Panc1 (cell line): ENCODE data around the gene SZT2. TPM values are rescaled to one million over a fixed set of nuclear protein-coding genes. Genes with fewer than 3 reads are reported as not detected.

Experiments used
- ATAC-seq: fragments of 200-7000 bp; cut with Tn5 transposase; 2 replicates; pipeline ENCODE4 v1.9.1; 2020; ENCODE audit warnings: mild to moderate bottlenecking, moderate library complexity
- BruUV-seq: library from RNA; stranded (reverse); fragments of 400-500 nt; replicated peaks from 2 replicates; lab custom pipeline; 2021; lab: Mats Ljungman, UMichigan
- CTCF ChIA-PET: fragments of 300-600 bp; sonication (Branson Sonifier 250); formaldehyde crosslinking; loops from one replicate; lab custom pipeline; 2022; ENCODE audit warnings: antibody characterized with exemption; lab: Charles Lee
- POLR2A ChIA-PET: fragments of 300-600 bp; sonication (Branson Sonifier 250); formaldehyde crosslinking; loops from one replicate; lab custom pipeline; 2022; ENCODE audit warnings: antibody characterized with exemption; lab: Charles Lee
- DNase-seq: peaks from one replicate; pipeline ENCODE4 v3.0.0-alpha.2; 2010; ENCODE audit warnings: low read depth, low spot score
- H3K27ac ChIP-seq: 2 replicates; pipeline ENCODE4 v1.5.1; 2011; ENCODE audit warnings: mild to moderate bottlenecking, low read length, inconsistent platforms
- H3K27me3 ChIP-seq: fragments of 200-500 bp; sonication (Bioruptor generic); 2 replicates; pipeline ENCODE4 v1.6.0; 2014; ENCODE audit warnings: low read length, inconsistent platforms; ENCODE audit not compliant: control insufficient read depth, insufficient read depth
- H3K36me3 ChIP-seq: fragments of 200-500 bp; sonication (Bioruptor generic); 2 replicates; pipeline ENCODE4 v1.5.1; 2014; ENCODE audit warnings: inconsistent platforms, mild to moderate bottlenecking, low read length, moderate library complexity; ENCODE audit not compliant: control insufficient read depth, insufficient read depth
- H3K4me1 ChIP-seq: 2 replicates; pipeline ENCODE4 v1.5.1; 2011; ENCODE audit warnings: inconsistent platforms, mild to moderate bottlenecking, low read length, moderate library complexity; ENCODE audit not compliant: control insufficient read depth, insufficient read depth
- H3K4me3 ChIP-seq, 2 experiments: 2 replicates each; pipeline ENCODE4 v1.5.1; 2011 to 2012; ENCODE audit warnings: low read depth in 2 of 2, low read length in 2 of 2, mild to moderate bottlenecking in 2 of 2, inconsistent platforms in 1 of 2, moderate library complexity in 1 of 2
- H3K9me3 ChIP-seq: fragments of 200-500 bp; sonication (Bioruptor generic); 2 replicates; pipeline ENCODE4 v1.5.1; 2014; ENCODE audit warnings: low read depth, mild to moderate bottlenecking, inconsistent platforms, low read length, moderate library complexity; ENCODE audit not compliant: control insufficient read depth, insufficient read depth
- POLR2AphosphoS5 ChIP-seq: IDR thresholded peaks from 2 replicates; pipeline ENCODE4 v1.6.1; 2012; ENCODE audit warnings: mild to moderate bottlenecking, low read depth, low read length, moderate library complexity
- SIN3A ChIP-seq: IDR thresholded peaks from 2 replicates; pipeline ENCODE4 v1.6.1; 2012; ENCODE audit warnings: low read depth, mild to moderate bottlenecking, low read length, moderate library complexity, borderline replicate concordance; ENCODE audit not compliant: insufficient read depth
- TCF7L2 ChIP-seq: IDR thresholded peaks from 2 replicates; pipeline ENCODE4 v1.6.1; 2011; ENCODE audit warnings: mild to moderate bottlenecking, low read depth, low read length, inconsistent platforms
- in situ Hi-C: cut with HindIII; loops from 2 replicates; pipeline ENCODE4 v1.10.0; 2016; ENCODE audit warnings: low sequenced_read_pairs, low pct_unique_long_range_greater_than_20kb
- intact Hi-C: fragments of 100-400 bp; cut with micrococcal nuclease; formaldehyde crosslinking; loops from one replicate; pipeline ENCODE4 v1.10.0; 2022; ENCODE audit not compliant: unreplicated experiment
- total RNA-seq: library from RNA; stranded (reverse); gene quantifications from one replicate; pipeline ENCODE4 v1.2.1, GENCODE V29; 2021; ENCODE audit not compliant: unreplicated experiment
- TF ChIP-seq, protein P1 (sequence below): fragments of 450-650 bp; IDR thresholded peaks from 2 replicates; pipeline ENCODE4 v1.5.1; 2017; ENCODE audit warnings: mild to moderate bottlenecking
- TF ChIP-seq, protein P2 (sequence below), 2 experiments: IDR thresholded peaks; 2 replicates each; pipeline ENCODE4 v1.6.1; 2011 to 2012; ENCODE audit warnings: low read depth in 2 of 2, control low read depth in 1 of 2, low read length in 1 of 2, mild to moderate bottlenecking in 1 of 2, moderate library complexity in 1 of 2; ENCODE audit not compliant: insufficient read depth in 1 of 2

SZT2 gene
- total RNA-seq, 1 experiment from 2014 or later: 40.2 TPM

DNA sequence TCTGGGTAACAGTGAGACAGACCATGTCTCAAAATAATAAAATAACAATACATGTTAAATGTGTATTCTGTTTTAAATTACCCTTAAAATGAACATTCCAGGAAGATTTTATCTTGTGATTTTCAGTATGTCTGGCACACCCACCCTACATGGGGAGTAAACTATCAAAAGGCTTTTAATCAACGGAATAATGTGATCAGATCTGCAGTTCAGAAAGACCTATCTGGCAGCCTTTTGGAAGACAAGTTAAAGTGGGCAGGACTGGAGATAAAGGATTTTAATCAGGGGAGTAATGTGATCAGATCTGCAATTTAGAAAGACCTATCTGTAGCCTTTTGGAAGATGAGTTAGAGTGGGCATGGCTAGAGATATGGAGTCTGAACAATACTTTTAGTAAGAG, 10.2 kb upstream of the SZT2 start:
- no peaks in the 10 kb centered on the region for H3K9me3 ChIP-seq
- no peak for ATAC-seq
- TF ChIP-seq, protein P1, sequence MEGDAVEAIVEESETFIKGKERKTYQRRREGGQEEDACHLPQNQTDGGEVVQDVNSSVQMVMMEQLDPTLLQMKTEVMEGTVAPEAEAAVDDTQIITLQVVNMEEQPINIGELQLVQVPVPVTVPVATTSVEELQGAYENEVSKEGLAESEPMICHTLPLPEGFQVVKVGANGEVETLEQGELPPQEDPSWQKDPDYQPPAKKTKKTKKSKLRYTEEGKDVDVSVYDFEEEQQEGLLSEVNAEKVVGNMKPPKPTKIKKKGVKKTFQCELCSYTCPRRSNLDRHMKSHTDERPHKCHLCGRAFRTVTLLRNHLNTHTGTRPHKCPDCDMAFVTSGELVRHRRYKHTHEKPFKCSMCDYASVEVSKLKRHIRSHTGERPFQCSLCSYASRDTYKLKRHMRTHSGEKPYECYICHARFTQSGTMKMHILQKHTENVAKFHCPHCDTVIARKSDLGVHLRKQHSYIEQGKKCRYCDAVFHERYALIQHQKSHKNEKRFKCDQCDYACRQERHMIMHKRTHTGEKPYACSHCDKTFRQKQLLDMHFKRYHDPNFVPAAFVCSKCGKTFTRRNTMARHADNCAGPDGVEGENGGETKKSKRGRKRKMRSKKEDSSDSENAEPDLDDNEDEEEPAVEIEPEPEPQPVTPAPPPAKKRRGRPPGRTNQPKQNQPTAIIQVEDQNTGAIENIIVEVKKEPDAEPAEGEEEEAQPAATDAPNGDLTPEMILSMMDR: no peak
- TF ChIP-seq SIN3A (no peak), POLR2AphosphoS5 (no peak), TCF7L2 (no peak)
- TF ChIP-seq, protein P2, sequence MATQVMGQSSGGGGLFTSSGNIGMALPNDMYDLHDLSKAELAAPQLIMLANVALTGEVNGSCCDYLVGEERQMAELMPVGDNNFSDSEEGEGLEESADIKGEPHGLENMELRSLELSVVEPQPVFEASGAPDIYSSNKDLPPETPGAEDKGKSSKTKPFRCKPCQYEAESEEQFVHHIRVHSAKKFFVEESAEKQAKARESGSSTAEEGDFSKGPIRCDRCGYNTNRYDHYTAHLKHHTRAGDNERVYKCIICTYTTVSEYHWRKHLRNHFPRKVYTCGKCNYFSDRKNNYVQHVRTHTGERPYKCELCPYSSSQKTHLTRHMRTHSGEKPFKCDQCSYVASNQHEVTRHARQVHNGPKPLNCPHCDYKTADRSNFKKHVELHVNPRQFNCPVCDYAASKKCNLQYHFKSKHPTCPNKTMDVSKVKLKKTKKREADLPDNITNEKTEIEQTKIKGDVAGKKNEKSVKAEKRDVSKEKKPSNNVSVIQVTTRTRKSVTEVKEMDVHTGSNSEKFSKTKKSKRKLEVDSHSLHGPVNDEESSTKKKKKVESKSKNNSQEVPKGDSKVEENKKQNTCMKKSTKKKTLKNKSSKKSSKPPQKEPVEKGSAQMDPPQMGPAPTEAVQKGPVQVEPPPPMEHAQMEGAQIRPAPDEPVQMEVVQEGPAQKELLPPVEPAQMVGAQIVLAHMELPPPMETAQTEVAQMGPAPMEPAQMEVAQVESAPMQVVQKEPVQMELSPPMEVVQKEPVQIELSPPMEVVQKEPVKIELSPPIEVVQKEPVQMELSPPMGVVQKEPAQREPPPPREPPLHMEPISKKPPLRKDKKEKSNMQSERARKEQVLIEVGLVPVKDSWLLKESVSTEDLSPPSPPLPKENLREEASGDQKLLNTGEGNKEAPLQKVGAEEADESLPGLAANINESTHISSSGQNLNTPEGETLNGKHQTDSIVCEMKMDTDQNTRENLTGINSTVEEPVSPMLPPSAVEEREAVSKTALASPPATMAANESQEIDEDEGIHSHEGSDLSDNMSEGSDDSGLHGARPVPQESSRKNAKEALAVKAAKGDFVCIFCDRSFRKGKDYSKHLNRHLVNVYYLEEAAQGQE (IDR thresholded peaks at IDR 0.05; ENCODE audit: insufficient read depth in 1 of 2, low read depth in 2 of 2, low read length in 1 of 2): no peak
- CTCF ChIA-PET: no interaction called here
- no peaks in the 10 kb centered on the region for H3K4me1 ChIP-seq
- H3K4me3 ChIP-seq: no peak overlapping the region
- no peak for DNase-seq
- intact Hi-C loops: no loop called here
- no TSS peak for BruUV-seq
- in situ Hi-C loops: no loop called here
- POLR2A ChIA-PET: no interaction called here
- H3K36me3 ChIP-seq: peaks cover 11% of the 10 kb centered on the region
- no peak overlapping the region for H3K27ac ChIP-seq
- no peaks in the 10 kb centered on the region for H3K27me3 ChIP-seq

DNA sequence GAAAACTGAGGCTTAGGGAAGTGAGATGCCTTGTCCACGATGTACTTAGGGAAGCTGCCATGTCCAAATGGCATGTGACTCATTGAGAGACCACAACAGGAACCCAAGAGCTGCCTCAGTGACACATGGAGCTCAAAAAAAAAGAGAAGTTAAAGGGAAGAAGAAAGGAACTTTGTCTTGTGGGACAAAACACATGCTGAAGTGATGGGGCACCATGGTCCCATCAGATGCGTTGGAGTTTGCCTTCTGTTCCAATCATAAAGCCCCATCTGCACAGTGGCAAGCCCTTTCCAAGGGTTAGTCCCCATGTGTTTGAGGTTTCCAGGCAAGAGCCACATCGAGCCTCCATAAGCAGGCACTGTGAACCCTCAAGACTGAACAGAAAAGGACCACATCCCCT, 8.1 kb upstream of the SZT2 start:
- Histone ChIP-seq H3K4me3 (no peak overlapping the region), H3K9me3 (no peaks in the 10 kb centered on the region), H3K36me3 (peaks cover 25% of the 10 kb centered on the region), H3K27ac (no peak overlapping the region), H3K4me1 (no peaks in the 10 kb centered on the region), H3K27me3 (no peaks in the 10 kb centered on the region)
- no peak for DNase-seq
- BruUV-seq: no TSS peak
- ChIA-PET CTCF (interaction anchor here (0.8 kb wide), 1 partner anchor 223 kb away, joined by 4 read pairs; no protein-coding TSS in a partner anchor), POLR2A (interaction anchor here (0.5 kb wide), 1 partner anchor 209 kb away, joined by 5 read pairs; the partner anchor contains the start of genes CFAP57 and EBNA1BP2)
- no peak for ATAC-seq
- intact Hi-C loops (no loop called here), in situ Hi-C loops (no loop called here)
- TF ChIP-seq SIN3A: no peak
- TF ChIP-seq, protein P2 (IDR thresholded peaks at IDR 0.05; ENCODE audit: insufficient read depth in 1 of 2, low read depth in 2 of 2, low read length in 1 of 2): no peak
- TF ChIP-seq, protein P1: no peak
